ENCODE data around the gene TMEM132D. TPM values are rescaled to one million over a fixed set of nuclear protein-coding genes. Genes with fewer than 3 reads are reported as not detected.
A peak's percentile ranks its signal among the peaks of the same experiment; 100 is the strongest.

The TMEM132D gene
- total RNA-seq, 4 donors from 2014 or later, result 0.17 TPM; not detected in 3

DNA sequence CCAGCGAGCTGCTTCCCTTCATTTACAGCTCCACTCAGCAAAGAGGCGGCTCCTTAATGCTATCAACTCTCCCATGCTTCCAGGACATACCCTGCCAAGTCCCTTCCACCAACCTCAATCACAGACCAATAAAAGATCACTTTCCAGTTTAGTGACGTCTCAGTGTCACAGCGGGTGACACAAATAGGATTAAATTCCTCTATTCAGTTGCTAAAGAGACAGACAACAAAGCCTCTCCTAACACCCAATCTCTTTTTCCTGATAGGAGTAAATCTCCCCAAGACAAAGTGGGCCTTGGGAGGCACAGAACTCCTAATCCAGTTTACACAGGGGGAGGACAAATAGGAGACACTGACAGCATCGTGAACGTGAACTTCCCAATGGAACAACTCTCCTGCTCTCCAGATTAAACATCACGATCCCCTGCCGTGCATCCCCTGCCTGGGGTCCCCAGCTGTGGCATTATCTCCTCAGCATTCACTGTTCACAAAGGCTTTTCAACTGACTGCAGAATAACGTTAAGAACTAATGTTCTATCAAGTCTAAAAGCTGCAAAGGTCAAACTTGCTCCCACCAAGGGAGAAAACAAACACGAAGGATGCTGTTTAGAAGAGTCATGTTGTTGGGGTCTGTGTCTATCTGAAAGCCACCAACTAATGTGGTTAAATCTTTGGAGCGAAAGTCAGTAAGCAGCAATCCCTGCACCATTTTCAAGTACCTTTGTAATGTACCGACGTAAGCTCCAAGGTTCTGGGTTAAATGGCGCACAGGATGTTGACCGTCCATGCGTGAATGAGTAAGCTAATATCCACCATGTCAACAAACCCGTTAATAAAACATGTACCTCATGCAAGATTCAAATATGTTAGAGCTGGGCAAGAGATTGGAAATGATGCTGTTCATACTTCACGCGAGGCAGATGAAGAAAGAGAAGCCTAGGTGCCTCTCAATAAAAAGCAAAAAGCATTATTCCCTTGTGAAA is 31.5 kb downstream of the TMEM132D start:
- TF ChIP-seq POLR2A (IDR thresholded peaks at IDR 0.05; ENCODE audit: low read depth) (no peak), EP300 (IDR thresholded peaks at IDR 0.05) (no peak), POLR2AphosphoS5 (IDR thresholded peaks at IDR 0.05) (no peak)
- TF ChIP-seq, protein P1, sequence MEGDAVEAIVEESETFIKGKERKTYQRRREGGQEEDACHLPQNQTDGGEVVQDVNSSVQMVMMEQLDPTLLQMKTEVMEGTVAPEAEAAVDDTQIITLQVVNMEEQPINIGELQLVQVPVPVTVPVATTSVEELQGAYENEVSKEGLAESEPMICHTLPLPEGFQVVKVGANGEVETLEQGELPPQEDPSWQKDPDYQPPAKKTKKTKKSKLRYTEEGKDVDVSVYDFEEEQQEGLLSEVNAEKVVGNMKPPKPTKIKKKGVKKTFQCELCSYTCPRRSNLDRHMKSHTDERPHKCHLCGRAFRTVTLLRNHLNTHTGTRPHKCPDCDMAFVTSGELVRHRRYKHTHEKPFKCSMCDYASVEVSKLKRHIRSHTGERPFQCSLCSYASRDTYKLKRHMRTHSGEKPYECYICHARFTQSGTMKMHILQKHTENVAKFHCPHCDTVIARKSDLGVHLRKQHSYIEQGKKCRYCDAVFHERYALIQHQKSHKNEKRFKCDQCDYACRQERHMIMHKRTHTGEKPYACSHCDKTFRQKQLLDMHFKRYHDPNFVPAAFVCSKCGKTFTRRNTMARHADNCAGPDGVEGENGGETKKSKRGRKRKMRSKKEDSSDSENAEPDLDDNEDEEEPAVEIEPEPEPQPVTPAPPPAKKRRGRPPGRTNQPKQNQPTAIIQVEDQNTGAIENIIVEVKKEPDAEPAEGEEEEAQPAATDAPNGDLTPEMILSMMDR (IDR thresholded peaks at IDR 0.05), result no peak
- DNase-seq (ENCODE audit: extremely low spot score), result peak; percentile 60
- intact Hi-C loops (cut with DNase I), result no loop called here
- H3K9me3 ChIP-seq, result peaks cover 0 to 17% (median 0%) of the 10 kb centered on the region in 4 donors
- 50% methylated on average over 15 of the region's 19 CpGs for WGBS
- H3K27ac ChIP-seq (replicated peaks in 1 of 4), result no peak overlapping the region
- H3K4me3 ChIP-seq, result no peak overlapping the region
- no peaks in the 10 kb centered on the region for H3K36me3 ChIP-seq
- H3K27me3 ChIP-seq, result no peaks in the 10 kb centered on the region
- no peaks in the 10 kb centered on the region for H3K4me1 ChIP-seq

DNA sequence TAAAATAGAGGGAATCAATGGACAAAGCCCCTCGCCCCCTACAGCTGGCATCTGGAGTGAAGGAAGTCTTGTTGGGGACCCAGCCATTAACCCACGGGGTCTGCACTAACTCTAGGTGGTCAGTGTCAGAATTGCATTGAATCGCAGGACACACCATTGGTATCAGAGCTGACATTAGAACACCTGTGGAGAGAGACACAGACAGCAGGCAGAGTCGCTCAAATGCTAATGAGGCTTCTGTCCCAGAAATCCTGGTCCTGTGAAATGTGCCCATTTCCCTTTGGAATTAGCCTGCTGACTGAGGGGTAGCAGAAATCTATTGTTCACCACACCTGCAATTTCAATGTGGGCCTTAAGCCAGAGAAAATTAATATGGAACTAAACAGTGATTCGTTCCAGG is 33.0 kb downstream of the TMEM132D start:
- intact Hi-C loops (cut with DNase I), result no loop called here
- TF ChIP-seq POLR2A (IDR thresholded peaks at IDR 0.05; ENCODE audit: low read depth) (no peak), EP300 (IDR thresholded peaks at IDR 0.05) (no peak), POLR2AphosphoS5 (IDR thresholded peaks at IDR 0.05) (no peak)
- TF ChIP-seq, protein P1 (IDR thresholded peaks at IDR 0.05), result no peak
- no peaks in the 10 kb centered on the region for H3K36me3 ChIP-seq
- DNase-seq (ENCODE audit: extremely low spot score), result peak; percentile 57
- no peaks in the 10 kb centered on the region for H3K27me3 ChIP-seq
- no peak overlapping the region for H3K27ac ChIP-seq (replicated peaks in 1 of 4)
- WGBS, result 57% methylated on average over 3 of the region's 5 CpGs
- peaks cover 0 to 14% (median 0%) of the 10 kb centered on the region in 4 donors for H3K9me3 ChIP-seq
- H3K4me1 ChIP-seq, result no peaks in the 10 kb centered on the region
- H3K4me3 ChIP-seq, result no peak overlapping the region

GRCh38 chr12:129870136-129870535 is 33.7 kb downstream of the TMEM132D start:
- Histone ChIP-seq H3K4me3 (no peak overlapping the region), H3K27ac (replicated peaks in 1 of 4) (no peak overlapping the region), H3K9me3 (peaks cover 0 to 14% (median 0%) of the 10 kb centered on the region in 4 donors), H3K36me3 (no peaks in the 10 kb centered on the region), H3K27me3 (peaks cover 0 to 6% (median 0%) of the 10 kb centered on the region in 4 donors), H3K4me1 (no peaks in the 10 kb centered on the region)
- intact Hi-C loops (cut with DNase I), result no loop called here
- TF ChIP-seq, protein P1 (IDR thresholded peaks at IDR 0.05), result no peak
- TF ChIP-seq POLR2A (IDR thresholded peaks at IDR 0.05; ENCODE audit: low read depth) (no peak), EP300 (IDR thresholded peaks at IDR 0.05) (no peak), POLR2AphosphoS5 (IDR thresholded peaks at IDR 0.05) (no peak)
- 80% methylated on average over 2 of the region's 2 CpGs for WGBS
- DNase-seq (ENCODE audit: extremely low spot score), result no peak

- no peak overlapping the region for H3K27ac ChIP-seq (replicated peaks in 1 of 4)
- no peak for TF ChIP-seq EP300 (IDR thresholded peaks at IDR 0.05)
- TF ChIP-seq, protein P1 (IDR thresholded peaks at IDR 0.05), result no peak
- no peak for TF ChIP-seq POLR2A (IDR thresholded peaks at IDR 0.05; ENCODE audit: low read depth)
- TF ChIP-seq POLR2AphosphoS5 (IDR thresholded peaks at IDR 0.05), result no peak
- peak; percentile 70 for DNase-seq (ENCODE audit: extremely low spot score)
- H3K4me1 ChIP-seq, result no peaks in the 10 kb centered on the region
- H3K4me3 ChIP-seq, result no peak overlapping the region
- H3K9me3 ChIP-seq, result peaks cover 0 to 21% (median 6%) of the 10 kb centered on the region in 4 donors
- intact Hi-C loops (cut with DNase I), result no loop called here
- 89% methylated on average over 8 of the region's 8 CpGs for WGBS
- peaks cover 0 to 9% (median 0%) of the 10 kb centered on the region in 4 donors for H3K27me3 ChIP-seq
- H3K36me3 ChIP-seq, result no peaks in the 10 kb centered on the region
Measured at GRCh38 chr12:129868575-129868974, 35.2 kb downstream of the TMEM132D start.
